NT2/D1 (cell line): Measurements from ENCODE around the gene INPP4A.

Source experiments
- DNase-seq: peaks from one replicate; pipeline ENCODE4 v3.0.0-alpha.2; 2011; ENCODE audit warnings: low read depth, low spot score
- H3K27me3 ChIP-seq: 2 replicates; pipeline ENCODE4 v1.6.0; 2011; ENCODE audit warnings: mild to moderate bottlenecking; ENCODE audit not compliant: insufficient read length, insufficient read depth
- H3K36me3 ChIP-seq: 2 replicates; pipeline ENCODE4 v1.6.1; 2011; ENCODE audit warnings: mild to moderate bottlenecking, low read length, mixed read lengths; ENCODE audit not compliant: insufficient read depth, insufficient read length
- H3K4me1 ChIP-seq: 2 replicates; pipeline ENCODE4 v1.5.1; 2011; ENCODE audit not compliant: insufficient read depth, insufficient read length
- H3K4me3 ChIP-seq: 2 replicates; pipeline ENCODE4 v1.5.1; 2011; ENCODE audit warnings: low read depth; ENCODE audit not compliant: insufficient read length
- H3K9ac ChIP-seq: 2 replicates; pipeline ENCODE4 v1.6.0; 2011; ENCODE audit warnings: low read depth; ENCODE audit not compliant: insufficient read length
- H3K9me3 ChIP-seq: 2 replicates; pipeline ENCODE4 v1.5.1; 2011; ENCODE audit warnings: mild to moderate bottlenecking, low read length; ENCODE audit not compliant: insufficient read depth
- SUZ12 ChIP-seq: IDR thresholded peaks from 2 replicates; pipeline ENCODE4 v1.6.1; 2011; ENCODE audit not compliant: insufficient read length, insufficient read depth; ENCODE audit errors: extremely low read depth
- YY1 ChIP-seq: IDR thresholded peaks from 2 replicates; pipeline ENCODE4 v1.6.1; 2011; ENCODE audit not compliant: insufficient read length, insufficient read depth
- ZNF274 ChIP-seq: IDR thresholded peaks from 2 replicates; pipeline ENCODE4 v1.6.1; 2011; ENCODE audit warnings: mild to moderate bottlenecking, low read depth, low read length

Gene INPP4A

GRCh38 chr2:98643496-98644100 lies 198.9 kb downstream of the INPP4A start:
- TF ChIP-seq YY1 = no peak
- no peak for TF ChIP-seq SUZ12
- TF ChIP-seq ZNF274 = no peak
- DNase-seq = no peak
- no peaks in the 10 kb centered on the region for H3K36me3 ChIP-seq
- no peaks in the 10 kb centered on the region for H3K27me3 ChIP-seq
- H3K9ac ChIP-seq = no peak overlapping the region
- H3K4me3 ChIP-seq = no peak overlapping the region
- H3K4me1 ChIP-seq = no peaks in the 10 kb centered on the region
- H3K9me3 ChIP-seq = no peaks in the 10 kb centered on the region
